Measurements from ENCODE around the gene CLSTN2.

CLSTN2 gene

GRCh38 chr3:139917226-139917785, 17.7 kb upstream of the CLSTN2 start:
- Histone ChIP-seq H3K4me1 (ENCODE audit: control insufficient read depth, insufficient read depth, low read length) (no peaks in the 10 kb centered on the region), H3K9me3 (ENCODE audit: control insufficient read depth, insufficient read depth, low read length) (no peaks in the 10 kb centered on the region), H3K4me3 (ENCODE audit: low read length) (no peak overlapping the region), H3K27me3 (ENCODE audit: control insufficient read depth, insufficient read depth, low read length) (no peaks in the 10 kb centered on the region), H3K36me3 (ENCODE audit: control insufficient read depth, insufficient read depth, low read length) (no peaks in the 10 kb centered on the region), H3K27ac (ENCODE audit: low read length) (no peak overlapping the region)
- no CpG with 5 or more reads among the region's 10 CpGs for WGBS (ENCODE audit: insufficient coverage, insufficient read length)
- no peak for DNase-seq (ENCODE audit: low read depth, low spot score)

- no peak overlapping the region for H3K4me3 ChIP-seq (ENCODE audit: low read length)
- WGBS (ENCODE audit: insufficient coverage, insufficient read length): no CpG with 5 or more reads among the region's 4 CpGs
- H3K4me1 ChIP-seq (ENCODE audit: control insufficient read depth, insufficient read depth, low read length): no peaks in the 10 kb centered on the region
- H3K27me3 ChIP-seq (ENCODE audit: control insufficient read depth, insufficient read depth, low read length): no peaks in the 10 kb centered on the region; the same call in 1 of the 2 replicates
- H3K36me3 ChIP-seq (ENCODE audit: control insufficient read depth, insufficient read depth, low read length): no peaks in the 10 kb centered on the region
- H3K27ac ChIP-seq (ENCODE audit: low read length): no peak overlapping the region
- no peak for DNase-seq (ENCODE audit: low read depth, low spot score)
- H3K9me3 ChIP-seq (ENCODE audit: control insufficient read depth, insufficient read depth, low read length): no peaks in the 10 kb centered on the region
These were observed 6.1 kb upstream of the CLSTN2 start for GRCh38 chr3:139928708-139929505.

DNA sequence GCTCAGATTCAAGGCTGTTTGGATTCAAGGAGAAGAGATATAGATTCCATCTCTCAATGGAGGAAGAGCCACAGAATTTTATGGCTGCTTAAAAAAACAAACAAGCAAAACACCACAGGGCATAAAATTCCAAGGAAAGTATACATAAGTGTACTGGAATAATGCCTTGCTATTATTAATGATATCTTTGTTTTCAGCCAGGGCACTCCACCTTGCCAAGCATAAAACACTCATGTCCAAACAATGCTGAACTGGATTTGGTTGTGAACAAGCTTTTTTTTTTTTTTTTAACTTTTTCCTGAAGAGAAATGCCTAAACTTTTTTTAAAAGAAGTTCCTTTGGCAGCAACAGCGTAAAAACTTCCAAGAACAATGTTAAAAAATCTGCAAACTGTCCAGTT, 4.8 kb upstream of the CLSTN2 start:
- H3K27ac ChIP-seq (ENCODE audit: low read length): no peak overlapping the region
- no peaks in the 10 kb centered on the region for H3K9me3 ChIP-seq (ENCODE audit: control insufficient read depth, insufficient read depth, low read length)
- no CpG with 5 or more reads among the region's 1 CpG for WGBS (ENCODE audit: insufficient coverage, insufficient read length)
- no peaks in the 10 kb centered on the region for H3K36me3 ChIP-seq (ENCODE audit: control insufficient read depth, insufficient read depth, low read length)
- no peak overlapping the region for H3K4me3 ChIP-seq (ENCODE audit: low read length)
- DNase-seq (ENCODE audit: low read depth, low spot score): no peak
- no peaks in the 10 kb centered on the region; the same call in none of the 2 replicates for H3K27me3 ChIP-seq (ENCODE audit: control insufficient read depth, insufficient read depth, low read length)
- no peaks in the 10 kb centered on the region for H3K4me1 ChIP-seq (ENCODE audit: control insufficient read depth, insufficient read depth, low read length)

GRCh38 chr3:139933766-139934165, 1.2 kb upstream of the CLSTN2 start:
- H3K27ac ChIP-seq (ENCODE audit: low read length): no peak overlapping the region
- no peaks in the 10 kb centered on the region for H3K9me3 ChIP-seq (ENCODE audit: control insufficient read depth, insufficient read depth, low read length)
- no peak for DNase-seq (ENCODE audit: low read depth, low spot score)
- peaks cover 1% of the 10 kb centered on the region; the same call in 1 of the 2 replicates for H3K4me1 ChIP-seq (ENCODE audit: control insufficient read depth, insufficient read depth, low read length)
- no peak overlapping the region for H3K4me3 ChIP-seq (ENCODE audit: low read length)
- H3K27me3 ChIP-seq (ENCODE audit: control insufficient read depth, insufficient read depth, low read length): peaks cover 15% of the 10 kb centered on the region
- WGBS (ENCODE audit: insufficient coverage, insufficient read length): no CpG with 5 or more reads among the region's 2 CpGs
- no peaks in the 10 kb centered on the region for H3K36me3 ChIP-seq (ENCODE audit: control insufficient read depth, insufficient read depth, low read length)

GRCh38 chr3:139934613-139935015, 371 bp upstream of the CLSTN2 start:
- Histone ChIP-seq H3K36me3 (ENCODE audit: control insufficient read depth, insufficient read depth, low read length) (no peaks in the 10 kb centered on the region), H3K27ac (ENCODE audit: low read length) (no peak overlapping the region), H3K4me1 (ENCODE audit: control insufficient read depth, insufficient read depth, low read length) (peaks cover 1% of the 10 kb centered on the region; the same call in 1 of the 2 replicates), H3K4me3 (ENCODE audit: low read length) (peak overlapping the region; percentile 42; the same call in 1 of the 2 replicates), H3K27me3 (ENCODE audit: control insufficient read depth, insufficient read depth, low read length) (peaks cover 15% of the 10 kb centered on the region), H3K9me3 (ENCODE audit: control insufficient read depth, insufficient read depth, low read length) (no peaks in the 10 kb centered on the region)
- WGBS (ENCODE audit: insufficient coverage, insufficient read length): no CpG with 5 or more reads among the region's 25 CpGs
- DNase-seq (ENCODE audit: low read depth, low spot score): peak; percentile 63

DNA sequence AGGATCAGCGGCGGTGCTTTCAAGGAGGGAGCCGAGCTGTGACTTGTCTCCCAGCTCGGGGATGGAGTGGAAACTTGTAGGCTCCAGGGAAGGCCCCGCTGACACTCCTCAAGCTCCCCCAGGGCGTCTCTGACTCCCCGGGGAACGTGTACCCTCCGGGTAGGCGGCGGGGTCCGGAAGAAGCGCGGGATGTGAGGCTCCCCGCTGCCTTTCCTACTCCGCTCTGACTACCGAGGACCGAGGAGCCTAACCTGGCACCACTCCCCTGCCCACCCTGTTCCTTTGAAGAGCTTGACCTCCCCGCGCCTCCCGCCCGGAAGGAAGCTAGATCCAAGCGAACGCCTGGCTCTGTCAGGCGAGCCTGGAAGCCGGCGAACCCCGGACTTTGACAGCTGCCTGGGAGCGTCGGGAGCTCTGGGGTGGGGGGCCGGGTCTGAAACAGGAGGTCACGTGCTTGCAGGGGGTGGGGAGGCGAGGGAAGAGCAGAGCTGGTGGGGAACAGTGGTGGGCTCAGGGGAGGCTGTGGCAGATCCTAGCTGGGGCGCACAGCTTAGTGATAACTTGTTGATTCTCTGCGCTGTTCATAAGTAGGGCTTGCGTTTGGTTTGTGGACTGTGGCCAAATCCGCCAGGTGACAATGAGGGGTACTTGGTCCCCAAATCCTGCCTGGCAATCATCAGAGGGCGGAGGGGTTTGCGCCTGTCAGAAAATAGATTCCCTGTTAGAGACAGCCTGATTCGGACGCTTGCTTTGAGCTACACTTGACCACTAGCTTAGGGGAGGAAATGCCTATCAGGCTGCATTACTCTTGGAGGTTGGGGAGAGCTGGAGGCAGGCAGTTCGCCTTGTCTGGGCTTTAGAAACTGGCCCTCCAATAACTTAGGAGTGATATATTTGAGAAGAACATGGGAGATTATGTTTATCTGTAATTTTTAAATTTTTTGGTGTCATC, 1.2 kb downstream of the CLSTN2 start:
- no peak for DNase-seq (ENCODE audit: low read depth, low spot score)
- Histone ChIP-seq H3K27me3 (ENCODE audit: control insufficient read depth, insufficient read depth, low read length) (peaks cover 15% of the 10 kb centered on the region), H3K36me3 (ENCODE audit: control insufficient read depth, insufficient read depth, low read length) (no peaks in the 10 kb centered on the region), H3K9me3 (ENCODE audit: control insufficient read depth, insufficient read depth, low read length) (no peaks in the 10 kb centered on the region), H3K4me3 (ENCODE audit: low read length) (peak overlapping the region; percentile 42; the same call in 1 of the 2 replicates), H3K27ac (ENCODE audit: low read length) (no peak overlapping the region), H3K4me1 (ENCODE audit: control insufficient read depth, insufficient read depth, low read length) (peaks cover 1% of the 10 kb centered on the region; the same call in 1 of the 2 replicates)
- no CpG with 5 or more reads among the region's 42 CpGs for WGBS (ENCODE audit: insufficient coverage, insufficient read length)

DNA sequence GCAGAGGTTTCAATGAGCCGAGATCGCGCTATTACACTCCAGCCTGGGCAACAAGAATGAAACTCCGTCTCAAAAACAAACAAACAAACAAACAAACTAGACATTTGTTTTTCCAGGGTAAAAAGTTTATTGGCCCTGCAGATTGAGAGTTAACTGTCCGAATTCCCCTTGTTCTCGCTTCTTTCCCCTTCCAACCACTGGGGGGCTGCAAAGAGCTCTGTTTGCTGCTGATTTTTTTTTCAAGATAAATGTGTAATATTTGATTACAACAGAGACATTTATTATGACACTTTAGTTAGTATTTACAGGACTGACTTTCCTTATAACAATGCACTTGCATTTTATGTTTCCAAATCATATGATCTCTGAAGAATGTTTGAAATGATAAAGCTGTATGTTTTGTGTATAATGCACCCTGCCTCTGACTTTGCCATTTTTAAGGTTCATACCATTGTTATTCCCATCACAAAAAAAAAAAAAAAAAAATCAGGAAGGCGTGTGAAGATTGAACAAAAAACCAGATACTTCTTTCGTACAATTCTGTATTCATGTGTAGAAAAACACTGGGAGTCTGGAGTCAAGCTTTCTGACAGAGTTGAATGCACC, 2.8 kb downstream of the CLSTN2 start:
- Histone ChIP-seq H3K4me1 (ENCODE audit: control insufficient read depth, insufficient read depth, low read length) (peaks cover 1% of the 10 kb centered on the region; the same call in 1 of the 2 replicates), H3K9me3 (ENCODE audit: control insufficient read depth, insufficient read depth, low read length) (no peaks in the 10 kb centered on the region), H3K36me3 (ENCODE audit: control insufficient read depth, insufficient read depth, low read length) (no peaks in the 10 kb centered on the region), H3K4me3 (ENCODE audit: low read length) (no peak overlapping the region), H3K27ac (ENCODE audit: low read length) (no peak overlapping the region), H3K27me3 (ENCODE audit: control insufficient read depth, insufficient read depth, low read length) (peaks cover 15% of the 10 kb centered on the region)
- WGBS (ENCODE audit: insufficient coverage, insufficient read length): no CpG with 5 or more reads among the region's 8 CpGs
- DNase-seq (ENCODE audit: low read depth, low spot score): no peak

GRCh38 chr3:139939681-139940190, 4.8 kb downstream of the CLSTN2 start:
- Histone ChIP-seq H3K4me3 (ENCODE audit: low read length) (no peak overlapping the region), H3K36me3 (ENCODE audit: control insufficient read depth, insufficient read depth, low read length) (no peaks in the 10 kb centered on the region), H3K4me1 (ENCODE audit: control insufficient read depth, insufficient read depth, low read length) (peaks cover 1% of the 10 kb centered on the region; the same call in 1 of the 2 replicates), H3K27me3 (ENCODE audit: control insufficient read depth, insufficient read depth, low read length) (peaks cover 15% of the 10 kb centered on the region), H3K27ac (ENCODE audit: low read length) (no peak overlapping the region), H3K9me3 (ENCODE audit: control insufficient read depth, insufficient read depth, low read length) (no peaks in the 10 kb centered on the region)
- WGBS (ENCODE audit: insufficient coverage, insufficient read length): no CpG with 5 or more reads among the region's 2 CpGs
- no peak for DNase-seq (ENCODE audit: low read depth, low spot score)

- H3K27me3 ChIP-seq (ENCODE audit: control insufficient read depth, insufficient read depth, low read length): peaks cover 11% of the 10 kb centered on the region
- no CpG with 5 or more reads among the region's 1 CpG for WGBS (ENCODE audit: insufficient coverage, insufficient read length)
- H3K4me1 ChIP-seq (ENCODE audit: control insufficient read depth, insufficient read depth, low read length): no peaks in the 10 kb centered on the region; the same call in 1 of the 2 replicates
- H3K36me3 ChIP-seq (ENCODE audit: control insufficient read depth, insufficient read depth, low read length): no peaks in the 10 kb centered on the region
- no peak for DNase-seq (ENCODE audit: low read depth, low spot score)
- no peaks in the 10 kb centered on the region for H3K9me3 ChIP-seq (ENCODE audit: control insufficient read depth, insufficient read depth, low read length)
- H3K27ac ChIP-seq (ENCODE audit: low read length): no peak overlapping the region
- H3K4me3 ChIP-seq (ENCODE audit: low read length): no peak overlapping the region
These were observed 5.6 kb downstream of the CLSTN2 start for GRCh38 chr3:139940622-139941021.

All from iPS DF 6.9 (cell line).